GM19438 (cell line): ENCODE results near the gene TRIM29.
"Not testable (repeated sequence)": the region's sequence is repeated elsewhere in the genome, so short reads cannot be mapped to it uniquely, and the experiment has no call there.

Experiments used
- ATAC-seq: cut with Tn5 transposase; IDR thresholded peaks from one replicate; pipeline ENCODE4 v1.9.1; 2021; ENCODE audit warnings: low read depth; ENCODE audit not compliant: unreplicated experiment

TRIM29 gene

DNA sequence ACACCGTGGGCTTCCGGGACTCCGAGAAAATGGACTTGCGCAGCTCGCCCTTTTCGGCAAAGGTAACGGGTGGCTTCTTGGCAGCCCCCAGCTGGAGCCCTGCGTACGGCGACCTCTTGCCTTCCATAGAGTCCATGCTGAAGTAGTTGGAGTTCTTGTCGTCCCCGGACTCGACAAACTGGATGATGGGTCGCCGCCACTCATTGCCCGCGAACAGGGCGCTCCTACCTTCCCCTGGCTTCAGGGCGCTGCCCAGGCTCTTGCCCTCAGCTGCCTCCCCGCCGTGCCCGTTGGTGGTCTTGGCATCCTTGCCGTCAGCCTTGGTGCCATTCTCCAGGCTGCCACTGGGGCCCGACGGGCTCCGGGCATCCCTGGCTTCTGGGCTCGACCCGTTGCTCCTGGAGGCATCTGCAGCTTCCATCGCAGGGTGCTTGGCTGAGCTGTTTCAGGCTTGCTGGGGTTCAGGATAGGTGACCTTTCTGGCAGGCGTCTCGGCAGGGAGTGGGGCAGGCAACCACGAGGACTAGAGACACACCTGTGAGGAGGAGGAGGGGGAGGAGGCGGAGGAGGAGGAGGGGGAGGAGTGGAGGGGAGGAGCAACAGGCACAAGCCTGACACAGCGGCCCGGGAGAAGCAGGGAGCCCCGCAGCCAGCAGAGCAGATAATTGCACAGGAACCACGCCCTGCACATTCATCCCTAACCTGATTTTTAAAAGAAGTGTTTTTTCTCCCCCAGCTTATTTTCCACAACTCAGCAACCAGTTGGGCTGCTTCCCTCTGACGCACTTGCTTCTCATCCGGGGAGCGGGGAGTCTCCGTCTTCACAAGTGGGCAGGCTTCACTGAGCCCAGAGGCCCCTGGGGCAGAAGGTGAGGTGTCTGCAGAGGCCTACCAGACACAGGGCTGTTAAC is at the start of gene TRIM29:
TRIM29 (minus strand) TSS at position 503 of the 911 bp plus-strand sequence; CDS start at position 421, 82 bp downstream.
- no peak for ATAC-seq

DNA sequence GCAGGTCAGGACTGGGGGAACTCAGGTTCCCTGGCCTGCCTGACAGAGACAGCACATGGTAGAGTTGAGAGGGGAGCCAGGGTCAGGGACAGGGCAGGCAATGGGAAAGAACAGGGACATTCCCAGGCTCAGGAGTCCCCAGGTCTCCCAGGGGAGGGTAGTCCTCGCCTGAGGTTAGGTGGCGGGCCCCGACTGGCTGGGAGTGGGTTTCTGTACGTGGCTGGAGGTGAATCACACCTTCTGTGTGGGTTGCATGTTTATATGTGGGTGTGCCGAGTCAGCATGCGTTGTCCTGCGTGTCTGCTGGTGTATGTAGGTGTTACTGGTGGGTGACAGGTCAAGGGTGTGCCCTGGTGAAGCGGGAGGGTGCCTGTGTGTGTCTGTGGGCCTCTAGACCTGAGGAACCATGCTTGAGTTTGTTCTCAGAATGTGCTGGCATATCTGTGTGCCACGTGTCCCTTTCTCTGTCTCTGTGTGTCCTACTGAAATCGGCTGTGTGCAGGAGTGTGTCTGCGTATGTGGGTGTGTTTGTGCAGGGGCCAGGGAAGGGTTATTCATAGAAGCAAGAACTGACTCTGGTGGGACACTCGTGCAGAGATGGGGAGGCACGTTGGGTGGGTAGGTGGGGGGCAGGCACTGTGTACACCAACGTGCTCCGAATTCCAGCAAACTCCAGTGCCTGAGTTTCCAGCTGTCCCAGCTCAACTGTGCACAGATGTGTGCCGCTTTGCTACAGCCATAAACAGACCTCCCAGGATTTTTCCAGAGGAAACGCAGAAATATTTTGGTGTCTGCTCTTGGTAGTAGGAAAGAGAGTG is 49.1 kb upstream of the TRIM29 start:
- ATAC-seq = no peak

DNA sequence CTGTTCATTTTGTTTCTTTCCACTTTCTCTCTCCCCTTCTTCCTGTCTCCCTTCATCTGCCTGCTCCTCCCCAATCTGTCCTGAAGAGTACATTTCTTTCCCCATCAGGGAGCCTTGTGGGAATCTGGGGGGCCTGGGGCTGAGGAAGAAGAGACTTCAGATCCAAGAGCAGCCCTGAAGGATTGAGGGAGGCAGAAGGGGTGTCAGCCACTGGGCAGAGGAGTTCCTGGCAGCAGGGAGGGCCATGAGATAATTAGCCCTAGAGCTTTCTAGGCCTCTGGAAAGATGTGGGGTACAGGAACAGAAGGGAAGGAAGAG is 48.5 kb upstream of the TRIM29 start:
- no peak for ATAC-seq

DNA sequence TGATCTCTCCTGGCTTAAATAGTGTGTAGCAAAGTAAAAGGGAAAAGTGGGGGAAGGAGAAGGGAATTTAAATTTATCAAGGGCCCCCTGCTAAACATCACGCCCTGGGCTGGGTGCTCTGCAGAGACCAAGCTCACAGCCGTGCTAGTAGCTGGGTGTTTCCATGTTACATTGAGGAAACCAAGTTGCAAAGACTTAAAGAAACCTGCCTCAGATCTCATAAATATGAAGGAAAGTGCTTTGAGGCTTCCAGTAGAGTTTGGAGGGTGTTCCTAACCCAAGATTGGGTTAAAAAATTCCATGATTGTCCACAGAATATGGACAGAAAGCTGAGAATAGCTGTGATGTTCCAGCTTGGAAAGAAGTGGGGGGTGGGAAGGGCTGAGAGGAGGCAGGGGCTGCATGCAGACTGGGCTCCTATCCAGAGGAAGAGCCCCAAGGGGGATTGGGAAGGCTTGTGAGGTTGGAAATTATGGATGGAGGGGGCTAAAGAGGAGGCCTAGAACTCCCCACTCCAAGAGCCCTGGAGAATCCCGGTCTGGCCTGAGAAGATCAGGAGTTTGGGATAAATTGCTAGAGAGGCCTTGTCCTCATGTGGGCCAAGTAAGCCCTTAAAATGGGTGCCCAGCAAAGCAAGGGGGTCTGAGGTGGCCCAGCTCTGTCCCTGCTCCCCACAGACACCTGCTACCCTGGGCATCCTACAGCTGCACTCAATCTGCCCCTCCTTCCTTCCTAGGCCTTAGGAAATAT is 48.0 kb upstream of the TRIM29 start:
- no peak for ATAC-seq

- no peak for ATAC-seq
These were observed 47.2 kb upstream of the TRIM29 start for GRCh38 chr11:120184946-120185705.

- no peak for ATAC-seq
These were observed 46.5 kb upstream of the TRIM29 start for GRCh38 chr11:120184371-120184945.

GRCh38 chr11:120183701-120184141 is 45.8 kb upstream of the TRIM29 start:
- ATAC-seq = no peak

GRCh38 chr11:120182790-120183491 is 45.0 kb upstream of the TRIM29 start:
- ATAC-seq = no peak

GRCh38 chr11:120182372-120182771 is 44.5 kb upstream of the TRIM29 start:
- no peak for ATAC-seq

GRCh38 chr11:120181376-120181975 is 43.6 kb upstream of the TRIM29 start:
- no peak for ATAC-seq

GRCh38 chr11:120180551-120181232 is 42.8 kb upstream of the TRIM29 start:
- no peak for ATAC-seq

DNA sequence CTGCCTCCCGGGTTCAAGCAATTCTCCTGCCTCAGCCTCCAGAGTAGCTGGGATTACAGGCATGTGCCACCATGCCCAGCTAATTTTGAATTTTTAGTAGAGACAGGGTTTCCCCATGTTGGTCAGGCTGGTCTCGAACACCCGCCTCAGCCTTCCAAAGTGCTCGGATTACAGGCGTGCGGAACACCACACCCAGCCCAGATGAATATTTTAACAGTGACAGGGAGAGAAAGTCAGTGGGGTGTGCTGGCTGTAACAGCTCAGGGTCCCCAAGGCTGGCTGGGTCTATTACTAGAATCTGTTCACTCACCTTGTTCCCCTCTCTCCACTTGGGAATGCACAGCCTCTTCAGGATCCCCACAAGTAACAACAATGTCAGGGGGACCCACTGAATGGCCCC is 42.1 kb upstream of the TRIM29 start:
- not testable (repeated sequence) for ATAC-seq

DNA sequence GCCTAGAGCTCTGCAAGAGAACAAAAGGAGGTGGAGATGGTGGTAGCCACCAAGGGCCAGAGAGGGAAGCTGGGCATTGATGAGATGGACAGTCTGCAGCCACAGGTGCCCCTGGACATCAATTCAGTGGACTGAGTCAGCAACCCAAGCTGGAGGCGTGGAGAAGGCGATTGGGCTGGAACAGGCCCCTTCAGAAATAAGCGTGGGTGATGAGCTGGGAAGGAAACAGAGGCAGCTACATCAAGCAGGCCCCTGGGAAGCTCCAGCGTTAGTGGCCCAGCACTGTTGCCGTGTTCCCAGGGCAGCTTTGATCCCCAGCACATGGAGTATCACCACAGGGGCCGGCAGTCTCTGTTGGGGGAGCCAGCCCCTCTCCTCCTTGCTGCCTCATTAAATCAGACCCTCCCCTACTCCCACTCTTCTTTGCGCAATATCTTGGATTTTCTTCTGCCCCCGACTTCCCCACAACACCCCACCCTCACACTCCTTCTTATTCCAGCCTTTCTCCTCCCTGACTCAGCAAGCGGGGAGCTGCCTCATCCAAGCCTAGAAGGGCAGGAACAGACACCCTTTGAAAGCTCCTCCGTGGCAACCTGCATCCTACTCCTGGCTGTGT is 41.3 kb upstream of the TRIM29 start:
- no peak for ATAC-seq

GRCh38 chr11:120178561-120179056 is 40.7 kb upstream of the TRIM29 start:
- ATAC-seq = no peak

DNA sequence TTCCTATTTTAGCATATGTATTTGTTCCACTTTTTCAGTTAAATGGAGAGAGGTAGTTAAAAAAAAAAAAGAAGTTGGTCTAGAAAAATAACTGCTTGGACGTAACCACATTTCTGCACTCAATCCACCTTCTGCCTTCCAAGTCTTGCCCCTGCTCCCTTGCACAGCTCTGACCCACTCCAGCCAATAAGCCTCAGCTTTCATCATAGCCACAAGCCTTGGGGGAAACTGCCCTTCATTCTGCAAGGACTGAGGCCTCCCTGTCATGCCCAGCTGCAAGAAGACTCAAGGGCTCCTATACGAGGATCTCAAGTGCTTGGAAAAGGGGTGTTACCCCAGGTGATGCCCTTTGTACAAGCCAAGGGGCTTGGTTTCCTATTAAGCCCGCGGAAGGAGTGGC is 37.0 kb upstream of the TRIM29 start:
- ATAC-seq = no peak

GRCh38 chr11:120173807-120174206 is 35.9 kb upstream of the TRIM29 start:
- no peak for ATAC-seq

GRCh38 chr11:120173019-120173705 is 35.2 kb upstream of the TRIM29 start:
- no peak for ATAC-seq
